BJ (cell line): ENCODE results near the gene DYNLT5. TPM values are rescaled to one million over a fixed set of nuclear protein-coding genes. Genes with fewer than 3 reads are reported as not detected.
"Not testable (repeated sequence)": the region's sequence is repeated elsewhere in the genome, so short reads cannot be mapped to it uniquely, and the experiment has no call there.

Source experiments
- CTCF ChIA-PET: fragments of 350-600 bp; formaldehyde crosslinking; extraction: SDS; loops from one replicate; lab custom pipeline; 2021; ENCODE audit warnings: antibody characterized with exemption, inconsistent platforms; lab: Yijun Ruan, JAX
- POLR2A ChIA-PET: fragments of 300-600 bp; sonication (Branson Sonifier 250); formaldehyde crosslinking; extraction: SDS; loops from one replicate; lab custom pipeline; 2021; ENCODE audit warnings: antibody characterized with exemption; lab: Charles Lee
- DNase-seq: peaks from one replicate; pipeline ENCODE4 v3.0.0-alpha.2; 2011; ENCODE audit warnings: low read depth
- H3K27me3 ChIP-seq: 2 replicates; pipeline ENCODE4 v1.6.0; 2011; ENCODE audit warnings: low read length; ENCODE audit not compliant: control insufficient read depth, insufficient read depth
- H3K36me3 ChIP-seq: 2 replicates; pipeline ENCODE4 v1.5.1; 2011; ENCODE audit warnings: low read length; ENCODE audit not compliant: control insufficient read depth, insufficient read depth
- H3K4me3 ChIP-seq: 2 replicates; pipeline ENCODE4 v1.5.1; 2011; ENCODE audit warnings: low read depth, mild to moderate bottlenecking, control low read depth, low read length
- CTCF ChIP-seq: IDR thresholded peaks from 2 replicates; pipeline ENCODE4 v1.5.1; 2011; ENCODE audit warnings: low read depth, mild to moderate bottlenecking, control low read depth, inconsistent platforms, low read length, moderate library complexity; ENCODE audit not compliant: insufficient read depth
- polyA plus RNA-seq: library from polyadenylated mRNA; depleted of rRNA; stranded (reverse); fragments of >200 nt; gene quantifications from 2 replicates; pipeline ENCODE4 v1.2.3, GENCODE V29; 2011

The DYNLT5 gene
- polyA plus RNA-seq, 1 experiment: 0.52 TPM

GRCh38 chr1:66723985-66724384 is 28.3 kb upstream of the DYNLT5 start:
- POLR2A ChIA-PET: no interaction called here
- CTCF ChIA-PET: no interaction called here
- no peak for TF ChIP-seq CTCF
- Histone ChIP-seq H3K4me3 (no peak overlapping the region), H3K27me3 (no peaks in the 10 kb centered on the region), H3K36me3 (no peaks in the 10 kb centered on the region)
- DNase-seq: no peak

GRCh38 chr1:66725885-66726665 is 26.2 kb upstream of the DYNLT5 start:
- POLR2A ChIA-PET: no interaction called here
- peak; percentile 99 for TF ChIP-seq CTCF
- CTCF ChIA-PET: interaction anchor here (0.6 to 2.7 kb wide), 38 partner anchors 9 to 853 kb away, joined by 3 to 29 read pairs (median 3); partner anchors contain the start of genes DYNLT5 and SGIP1
- no peak overlapping the region for H3K4me3 ChIP-seq
- no peaks in the 10 kb centered on the region for H3K36me3 ChIP-seq
- no peaks in the 10 kb centered on the region for H3K27me3 ChIP-seq
- DNase-seq: no peak

GRCh38 chr1:66728021-66728420 is 24.2 kb upstream of the DYNLT5 start:
- ChIA-PET POLR2A (interaction anchor here (0.7 kb wide), 1 partner anchor 694 kb away, joined by 4 read pairs; no protein-coding TSS in a partner anchor), CTCF (interaction anchor here (0.7 to 0.9 kb wide), 2 partner anchors 11 to 222 kb away, joined by 3 read pairs; no protein-coding TSS in a partner anchor)
- no peak for DNase-seq
- Histone ChIP-seq H3K4me3 (no peak overlapping the region), H3K27me3 (no peaks in the 10 kb centered on the region), H3K36me3 (no peaks in the 10 kb centered on the region)
- no peak for TF ChIP-seq CTCF

- H3K27me3 ChIP-seq, H3K36me3 ChIP-seq, DNase-seq, H3K4me3 ChIP-seq, POLR2A ChIA-PET: not testable (repeated sequence)
- CTCF ChIA-PET: interaction anchor here (0.7 to 0.9 kb wide), 2 partner anchors 11 to 223 kb away, joined by 3 read pairs; no protein-coding TSS in a partner anchor
Measured at GRCh38 chr1:66728716-66729115, 23.5 kb upstream of the DYNLT5 start.

- H3K4me3 ChIP-seq: no peak overlapping the region
- DNase-seq: no peak
- POLR2A ChIA-PET: no interaction called here
- CTCF ChIA-PET: no interaction called here
- H3K27me3 ChIP-seq: no peaks in the 10 kb centered on the region
- H3K36me3 ChIP-seq: no peaks in the 10 kb centered on the region
- TF ChIP-seq CTCF: no peak
Measured at GRCh38 chr1:66729119-66729518, 23.1 kb upstream of the DYNLT5 start.
